NCI-H345 (cell line): Measurements from ENCODE around the gene CHN2.
A peak's percentile ranks its signal among the peaks of the same experiment; 100 is the strongest.

Experiments
- DNase-seq: peaks from one replicate; lab custom pipeline; 2025; lab: John Stamatoyannopoulos, UW

The CHN2 gene

DNA sequence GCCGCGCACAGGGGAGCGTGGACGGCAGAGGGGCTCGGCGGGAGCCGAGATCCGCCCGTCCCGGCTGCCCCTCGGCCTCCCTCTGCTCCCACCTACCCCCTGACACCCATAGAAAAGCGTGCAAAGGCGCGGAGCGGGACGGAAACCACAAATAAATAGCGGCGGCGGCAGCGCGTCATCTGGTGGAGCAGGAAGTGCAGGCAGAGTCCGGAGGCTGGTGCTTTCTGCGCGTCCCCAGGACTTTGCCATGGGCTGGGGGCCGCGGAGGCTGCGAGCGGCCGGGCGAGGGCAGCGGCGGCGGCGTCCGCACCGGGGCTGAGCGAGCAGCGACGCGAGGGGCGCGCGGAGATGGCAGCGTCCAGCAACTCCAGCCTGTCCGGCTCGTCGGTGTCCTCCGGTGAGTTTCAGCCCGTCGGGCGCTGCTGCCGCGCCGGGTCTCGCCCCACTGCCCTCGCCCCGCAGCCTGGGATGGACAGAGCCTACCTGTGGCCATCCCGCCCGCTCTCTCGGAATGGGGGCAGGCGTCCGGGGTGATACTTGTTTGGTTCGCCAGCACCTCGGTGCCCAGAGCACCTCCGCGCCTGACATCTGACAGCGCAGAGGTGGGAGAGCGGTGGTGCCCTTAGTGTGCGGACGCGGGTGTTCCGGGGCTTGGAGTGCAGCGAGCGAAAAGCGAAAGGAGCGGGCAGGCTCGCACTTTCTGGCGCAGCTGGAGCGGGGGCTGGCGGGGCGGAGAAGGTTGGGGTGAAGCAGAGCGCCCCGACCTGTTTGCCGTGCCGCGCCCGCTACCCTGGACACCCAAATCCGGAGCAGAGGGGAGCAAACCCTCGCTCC is at the start of gene CHN2:
Gene CHN2 (plus strand): TSS at position 182 of the 834 bp plus-strand sequence.
- peak; percentile 63 for DNase-seq

DNA sequence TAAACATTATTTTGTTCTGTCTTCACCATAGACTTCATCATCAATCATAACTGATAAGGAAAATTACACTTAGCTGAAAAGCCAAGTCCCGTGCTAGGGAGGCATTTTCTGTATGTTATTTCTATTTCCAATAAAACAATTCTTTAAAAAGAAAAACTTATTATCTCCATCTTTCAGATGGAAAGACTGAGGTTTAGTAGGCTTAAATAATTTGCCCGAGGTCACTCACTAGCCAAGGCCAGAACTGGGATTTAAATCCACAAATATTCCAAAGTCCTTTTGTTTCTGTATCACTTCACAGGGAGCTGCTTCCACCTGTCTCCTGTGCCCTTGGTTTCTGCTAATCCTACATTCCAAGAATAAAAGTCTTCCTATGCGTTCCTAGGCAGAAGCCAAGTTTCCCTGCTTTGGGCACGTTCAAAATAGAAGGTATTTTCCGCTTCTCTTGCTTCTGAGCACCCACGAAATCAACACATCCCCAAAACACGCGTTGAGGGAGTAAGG is 49.0 kb upstream of the CHN2 start:
- no peak for DNase-seq

DNA sequence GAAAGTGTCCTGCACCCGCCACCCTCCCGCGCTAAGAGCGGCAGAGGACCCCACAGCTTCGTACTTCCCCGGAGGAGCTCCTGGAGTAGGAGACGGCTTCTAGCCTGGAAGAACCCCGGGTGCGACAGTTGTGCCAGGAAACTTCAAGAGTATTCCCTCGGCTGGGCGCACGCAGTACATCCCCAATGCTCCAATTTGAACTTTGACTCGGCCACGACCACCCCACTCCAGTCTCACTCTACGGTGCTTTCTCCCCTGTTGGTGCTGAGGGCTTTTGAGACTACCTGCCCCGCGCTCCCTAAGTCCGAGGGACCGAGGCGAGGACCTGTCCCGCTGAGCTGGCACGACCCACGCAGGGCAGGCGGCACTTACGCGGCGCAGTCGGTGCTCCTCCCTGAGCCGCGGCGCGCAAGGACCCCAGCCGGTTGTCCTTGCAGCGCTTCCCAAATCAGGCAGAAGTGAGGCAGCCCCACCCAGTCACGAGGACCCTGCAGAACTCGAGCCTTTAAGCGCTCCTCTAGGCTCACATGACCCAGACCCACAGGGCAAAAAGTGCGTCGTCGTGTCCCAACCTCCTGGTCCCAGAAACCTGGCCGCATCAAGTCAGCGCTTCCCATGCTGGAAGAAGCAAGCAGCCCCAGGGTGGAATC is 48.4 kb upstream of the CHN2 start, which contains the start of gene CPVL:
Gene CPVL (minus strand): TSS at position 481 of the 650 bp plus-strand sequence. CDS start 25,476 bp downstream, outside the sequence.
- DNase-seq = peak; percentile 56

- peak; percentile 29 for DNase-seq
Measured at GRCh38 chr7:29146888-29147609, 47.5 kb upstream of the CHN2 start.

GRCh38 chr7:29147821-29148220 is 46.8 kb upstream of the CHN2 start:
- no peak for DNase-seq

DNA sequence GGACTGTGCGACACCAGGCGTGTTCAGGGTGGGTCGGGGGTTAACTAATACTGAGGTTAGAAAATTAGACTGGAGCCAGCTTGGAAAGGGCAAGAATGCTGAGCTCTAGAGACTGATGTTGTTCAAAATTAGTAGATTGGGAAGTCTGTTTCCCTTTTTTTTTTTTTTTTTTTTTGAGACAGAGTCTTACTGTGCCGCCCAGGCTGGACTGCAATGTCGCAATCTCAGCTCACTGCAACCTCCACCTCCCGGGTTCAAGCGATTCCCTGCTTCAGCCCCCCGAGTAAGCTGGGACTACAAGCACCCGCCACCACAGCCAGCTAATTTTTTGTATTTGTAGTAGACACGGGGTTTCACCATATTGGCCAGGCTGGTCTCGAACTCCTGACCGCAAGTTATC is 45.5 kb upstream of the CHN2 start:
- no peak for DNase-seq

- no peak for DNase-seq
Measured at GRCh38 chr7:29150856-29151255, 43.7 kb upstream of the CHN2 start.

DNA sequence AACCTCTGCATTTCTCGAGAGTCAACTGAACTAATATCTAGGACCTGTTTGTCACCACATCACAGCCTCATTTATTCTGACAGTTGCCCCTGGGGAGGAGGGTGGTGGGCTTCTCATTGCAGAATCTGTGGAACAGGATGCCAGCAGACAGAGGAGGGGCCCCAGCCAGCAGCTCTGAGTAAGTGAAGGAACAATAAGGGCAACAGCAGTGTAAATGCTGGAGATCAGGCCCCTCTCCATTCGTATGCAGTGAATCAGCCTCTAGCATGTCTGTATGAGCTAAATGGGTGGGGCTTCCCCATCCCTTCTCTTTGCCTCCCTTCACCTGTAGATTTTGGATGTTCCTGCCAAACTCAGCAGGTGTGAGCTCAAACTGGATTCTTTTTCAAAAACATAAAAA is 40.5 kb upstream of the CHN2 start:
- no peak for DNase-seq

GRCh38 chr7:29156907-29157452 is 37.6 kb upstream of the CHN2 start:
- DNase-seq = peak; percentile 67

DNA sequence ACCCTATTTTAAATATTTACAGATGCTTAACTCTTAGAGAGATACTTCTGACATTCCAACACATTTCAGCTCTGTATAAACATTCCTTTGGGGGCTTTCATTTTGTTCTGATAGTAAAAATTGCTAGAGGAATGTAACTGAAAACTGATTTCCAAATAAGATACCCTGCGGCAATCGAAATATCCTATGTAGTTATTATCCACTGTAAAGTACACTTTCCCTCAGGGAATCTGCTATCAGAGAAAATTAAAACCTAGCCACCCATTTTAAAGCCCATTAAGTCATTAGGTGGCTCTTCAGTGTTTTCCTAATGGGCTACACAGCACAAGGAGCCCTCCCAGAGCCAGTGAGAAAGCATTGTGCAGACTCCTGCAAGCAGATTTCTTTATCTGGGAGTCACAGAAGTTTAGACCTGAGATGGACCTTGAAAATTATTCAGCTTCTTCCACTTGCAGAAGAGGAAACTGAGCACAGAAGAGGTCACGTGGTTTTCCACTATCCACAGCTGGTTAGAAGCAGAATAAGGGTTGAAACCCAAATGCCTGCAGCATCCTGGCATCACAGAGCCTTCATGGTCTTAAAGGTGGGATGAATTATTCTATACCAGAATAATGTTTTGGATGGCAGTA is 35.7 kb upstream of the CHN2 start:
- DNase-seq = no peak

GRCh38 chr7:29160080-29160479 is 34.5 kb upstream of the CHN2 start:
- no peak for DNase-seq

DNA sequence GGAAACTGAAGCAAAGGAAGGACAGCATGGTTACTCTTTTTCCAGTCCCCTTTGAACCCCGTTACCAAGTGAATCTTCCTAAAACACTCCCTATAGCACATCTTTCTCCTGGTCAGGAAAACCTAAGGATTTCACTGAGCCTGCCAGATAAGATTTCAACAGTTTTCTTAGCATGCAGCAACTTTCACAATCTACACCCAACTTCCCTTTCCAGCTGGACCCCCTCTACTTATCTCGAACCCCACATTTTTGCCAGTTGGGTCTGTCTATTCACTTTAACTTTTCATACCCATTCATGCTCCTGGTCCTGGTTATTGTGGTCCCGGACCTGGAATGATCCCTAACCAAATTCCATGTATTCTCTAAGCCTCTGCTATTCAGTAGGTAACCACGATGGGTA is 33.3 kb upstream of the CHN2 start:
- DNase-seq = no peak

DNA sequence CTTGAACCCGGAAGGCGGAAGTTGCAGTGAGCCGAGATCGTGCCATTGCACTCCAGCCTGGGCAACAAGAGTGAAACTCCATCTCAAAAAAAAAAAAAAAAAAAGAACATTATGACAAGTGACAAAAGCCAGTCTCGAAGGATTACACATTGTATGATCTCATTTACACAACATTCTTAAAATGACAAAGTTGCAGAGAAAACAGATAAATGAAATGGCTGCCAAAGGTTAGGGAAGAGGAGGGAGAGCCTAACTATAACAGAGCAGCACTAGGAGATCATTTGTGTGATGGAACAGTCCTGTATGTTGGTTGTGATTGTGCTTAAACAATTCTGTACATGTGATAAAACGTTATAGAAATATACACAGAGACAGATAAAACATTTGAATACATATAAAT is 32.0 kb upstream of the CHN2 start:
- no peak for DNase-seq

DNA sequence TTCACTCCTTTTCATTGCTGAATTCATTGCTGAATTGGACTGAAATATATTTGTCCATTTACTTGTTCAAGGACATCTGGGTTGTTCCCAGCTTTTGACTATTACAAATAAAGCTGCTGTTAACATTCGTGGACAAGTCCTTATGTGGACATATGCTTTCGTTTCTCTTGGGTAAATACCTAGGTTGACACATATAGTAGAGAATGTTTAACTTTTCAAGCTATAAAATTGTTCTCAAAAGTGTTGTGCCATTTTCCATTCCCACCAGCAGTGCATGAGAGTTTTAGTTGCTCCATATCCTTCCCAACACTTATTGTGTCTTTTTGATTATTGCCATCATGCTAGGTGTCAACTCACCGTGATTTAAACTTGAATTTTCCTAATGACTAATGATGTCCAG is 30.7 kb upstream of the CHN2 start:
- no peak for DNase-seq

- no peak for DNase-seq
Measured at GRCh38 chr7:29167721-29168120, 26.9 kb upstream of the CHN2 start.

DNA sequence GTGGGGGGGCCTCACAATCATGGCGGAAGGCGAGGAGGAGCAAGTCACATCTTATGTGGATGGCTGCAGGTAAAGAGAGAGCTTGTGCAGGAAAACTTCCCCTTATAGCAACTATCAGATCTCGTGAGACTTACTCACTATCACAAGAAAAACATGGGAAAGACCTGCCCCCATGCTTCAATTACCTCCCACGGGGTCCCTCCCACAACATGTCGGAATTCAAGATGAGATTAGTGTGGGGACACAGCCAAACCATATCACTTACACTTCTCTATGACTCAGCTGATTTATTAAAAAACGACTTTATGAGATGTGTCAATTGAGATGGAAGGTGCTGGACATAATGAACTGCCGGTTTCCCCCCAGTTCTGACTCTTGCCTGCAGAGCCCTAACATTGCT is 23.8 kb upstream of the CHN2 start:
- DNase-seq = no peak

GRCh38 chr7:29173458-29173857 is 21.1 kb upstream of the CHN2 start:
- no peak for DNase-seq

DNA sequence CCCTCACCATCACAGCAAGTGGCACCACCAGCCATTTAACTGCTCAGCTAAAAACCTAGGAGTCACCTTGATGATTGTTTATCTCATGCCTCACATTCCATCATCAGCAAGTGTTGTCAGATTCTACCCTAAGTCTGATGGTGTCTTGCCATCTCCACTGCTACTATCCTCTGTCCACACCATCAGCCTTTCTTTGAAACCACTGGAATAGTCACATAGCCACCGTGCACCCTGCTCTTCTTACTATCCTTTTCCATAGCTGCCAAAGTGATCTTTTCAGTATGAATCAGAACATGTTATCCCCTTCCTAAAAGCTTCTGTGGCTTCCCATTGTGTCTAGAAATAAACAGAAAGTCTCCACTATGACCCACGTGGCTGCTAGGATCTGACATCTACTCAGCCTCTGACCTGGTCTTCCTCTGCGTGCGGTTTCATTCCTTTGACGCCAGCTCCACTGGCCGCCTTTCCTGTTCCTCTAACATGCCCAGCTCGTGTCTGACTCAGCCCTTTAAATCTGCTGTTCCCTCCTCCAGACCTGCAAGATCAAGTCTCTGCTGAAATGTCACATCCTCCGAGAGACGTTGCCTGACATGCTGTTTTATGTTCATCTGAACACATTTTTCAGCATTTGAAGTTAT is 16.5 kb upstream of the CHN2 start:
- DNase-seq = no peak

- DNase-seq = no peak
Measured at GRCh38 chr7:29179115-29179514, 15.5 kb upstream of the CHN2 start.

DNA sequence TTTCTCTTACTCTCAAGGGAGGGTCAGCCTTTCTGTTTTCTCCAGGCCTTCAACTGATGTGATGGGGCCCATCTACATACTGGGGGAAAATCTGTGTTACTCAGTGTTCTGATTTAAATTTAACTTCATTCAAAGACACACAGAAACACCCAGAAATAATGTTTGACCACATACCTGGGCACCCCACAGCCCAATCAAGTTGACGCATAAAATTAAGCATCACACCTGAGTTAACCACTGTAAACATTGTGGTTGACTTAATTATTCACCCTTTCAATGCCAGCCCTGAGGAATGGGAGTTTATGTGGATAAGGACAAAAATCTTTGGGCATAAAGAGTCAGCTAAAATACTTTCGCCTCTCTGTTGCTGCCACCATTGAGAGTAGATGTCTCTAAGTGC is 10.0 kb upstream of the CHN2 start:
- no peak for DNase-seq

DNA sequence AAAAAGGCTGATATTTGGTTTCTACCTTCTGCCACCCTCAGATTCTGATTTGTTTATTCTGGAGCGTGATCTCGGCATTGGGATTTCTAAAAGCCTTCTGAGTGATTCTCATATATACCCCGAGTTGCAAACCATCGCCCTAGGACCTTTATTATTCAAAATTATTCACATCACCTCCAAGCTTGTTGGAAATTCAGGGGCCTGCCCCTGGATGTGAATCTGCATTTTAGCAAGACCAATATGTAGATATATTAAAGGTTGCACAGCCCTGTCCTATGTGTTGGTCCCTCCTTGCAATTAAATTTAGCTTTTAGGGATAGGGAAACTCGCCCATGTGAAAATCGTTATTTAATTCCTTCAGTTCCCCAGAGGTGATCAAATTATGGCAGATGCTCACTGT is 9.0 kb upstream of the CHN2 start:
- no peak for DNase-seq
